HFFc6 (cell line): ENCODE results near the gene SRPX. TPM values are rescaled to one million over a fixed set of nuclear protein-coding genes. Genes with fewer than 3 reads are reported as not detected.

Source experiments
- DNase-seq: peaks from one replicate; pipeline ENCODE4 v3.0.0-alpha.2; 2018
- H3K27ac Mint-ChIP-seq: 2 replicates; pipeline ENCODE4 v1.8.0; 2020; ENCODE audit warnings: mild to moderate bottlenecking, mixed read lengths
- H3K27me3 Mint-ChIP-seq: 2 replicates; pipeline ENCODE4 v1.8.0; 2021; ENCODE audit warnings: mild to moderate bottlenecking, moderate library complexity, mixed read lengths; ENCODE audit not compliant: insufficient read depth
- H3K36me3 Mint-ChIP-seq: 2 replicates; pipeline ENCODE4 v1.8.0; 2021; ENCODE audit warnings: low read depth, mixed read lengths
- H3K4me1 Mint-ChIP-seq: 2 replicates; pipeline ENCODE4 v1.8.0; 2020; ENCODE audit warnings: low read depth, mixed read lengths
- H3K4me3 Mint-ChIP-seq: 2 replicates; pipeline ENCODE4 v1.8.0; 2020; ENCODE audit warnings: mild to moderate bottlenecking, moderate library complexity, mixed read lengths
- H3K9me3 Mint-ChIP-seq: 2 replicates; pipeline ENCODE4 v1.8.0; 2020; ENCODE audit warnings: mild to moderate bottlenecking, mixed read lengths
- total RNA-seq, 6 experiments: library from RNA; stranded (reverse); fragmentation: NEBNext Ultra II Directional; extraction: Animal tissue kit (Norgen Biotek cat#: 25700); gene quantifications; 2 replicates in 1 of 6; 3 replicates in 5 of 6; pipeline ENCODE4 v1.2.3, GENCODE V29; 2021
- TF ChIP-seq, protein P1 (sequence below): fragments of 200-600 bp; sonication (generic); IDR thresholded peaks from 2 replicates; pipeline ENCODE4 v1.5.0; 2021; ENCODE audit warnings: antibody characterized with exemption, mild to moderate bottlenecking

SRPX gene
- total RNA-seq, 6 experiments from 2014 or later = 10.6 to 47.2 (median 42.4) TPM

DNA sequence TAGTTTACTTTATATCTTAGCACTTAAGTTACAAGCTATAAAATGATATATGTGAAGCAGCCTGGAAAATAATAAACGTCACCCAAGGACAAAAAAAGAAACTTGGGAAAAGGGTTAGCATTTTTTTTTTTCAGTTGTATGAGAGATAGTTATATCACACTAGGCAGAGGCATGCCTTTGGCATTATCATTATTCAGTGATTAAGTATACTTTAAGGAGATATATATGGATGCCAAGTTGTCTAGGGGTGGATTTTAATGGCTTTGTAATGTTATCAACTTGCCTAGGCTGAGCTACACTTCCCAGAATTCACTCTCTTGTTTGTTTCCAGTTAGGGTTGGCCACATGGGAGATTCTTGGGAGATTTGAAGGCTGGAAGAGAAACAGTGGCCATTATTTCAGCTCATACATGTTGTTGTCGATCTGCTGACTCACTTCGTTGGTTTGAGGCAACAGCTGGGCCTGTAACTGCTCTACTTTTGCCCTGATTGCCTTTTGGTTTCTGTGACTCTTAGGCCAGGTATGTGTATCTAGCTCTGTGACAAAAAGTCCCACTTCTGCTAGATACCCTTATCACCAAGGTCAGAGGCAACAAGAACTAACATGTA, 11.5 kb upstream of the SRPX start:
- no peaks in the 10 kb centered on the region; the same call in none of the 2 replicates for H3K27me3 Mint-ChIP-seq

DNA sequence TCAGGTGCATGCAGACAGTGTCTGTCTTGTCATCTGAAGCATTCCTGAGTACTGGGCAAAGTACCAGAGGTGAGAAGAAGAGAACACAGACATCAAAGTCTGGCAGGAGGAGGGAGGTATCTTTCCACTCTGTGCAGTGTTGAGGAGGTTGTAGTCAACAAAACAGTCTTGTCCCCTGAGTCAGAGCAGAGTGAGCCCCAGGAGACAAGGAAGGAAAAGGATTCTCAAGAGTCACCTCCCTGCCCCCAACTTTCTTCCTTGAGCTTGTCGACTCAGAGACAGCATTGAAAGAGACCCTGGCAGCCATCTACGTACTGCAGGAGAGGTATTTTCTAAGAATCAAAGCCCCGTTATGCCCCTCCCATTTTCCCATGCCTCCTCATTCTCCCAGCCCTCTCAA, 4.4 kb upstream of the SRPX start:
- peaks cover 3% of the 10 kb centered on the region; the same call in 1 of the 2 replicates for H3K27me3 Mint-ChIP-seq
- H3K4me1 Mint-ChIP-seq = peaks cover 15% of the 10 kb centered on the region
- peak overlapping the region; percentile 72 for H3K4me3 Mint-ChIP-seq
- H3K27ac Mint-ChIP-seq = peak overlapping the region; percentile 75; the same call in 1 of the 2 replicates
- DNase-seq = no peak
- no peaks in the 10 kb centered on the region for H3K36me3 Mint-ChIP-seq
- no peaks in the 10 kb centered on the region for H3K9me3 Mint-ChIP-seq
- TF ChIP-seq, protein P1, sequence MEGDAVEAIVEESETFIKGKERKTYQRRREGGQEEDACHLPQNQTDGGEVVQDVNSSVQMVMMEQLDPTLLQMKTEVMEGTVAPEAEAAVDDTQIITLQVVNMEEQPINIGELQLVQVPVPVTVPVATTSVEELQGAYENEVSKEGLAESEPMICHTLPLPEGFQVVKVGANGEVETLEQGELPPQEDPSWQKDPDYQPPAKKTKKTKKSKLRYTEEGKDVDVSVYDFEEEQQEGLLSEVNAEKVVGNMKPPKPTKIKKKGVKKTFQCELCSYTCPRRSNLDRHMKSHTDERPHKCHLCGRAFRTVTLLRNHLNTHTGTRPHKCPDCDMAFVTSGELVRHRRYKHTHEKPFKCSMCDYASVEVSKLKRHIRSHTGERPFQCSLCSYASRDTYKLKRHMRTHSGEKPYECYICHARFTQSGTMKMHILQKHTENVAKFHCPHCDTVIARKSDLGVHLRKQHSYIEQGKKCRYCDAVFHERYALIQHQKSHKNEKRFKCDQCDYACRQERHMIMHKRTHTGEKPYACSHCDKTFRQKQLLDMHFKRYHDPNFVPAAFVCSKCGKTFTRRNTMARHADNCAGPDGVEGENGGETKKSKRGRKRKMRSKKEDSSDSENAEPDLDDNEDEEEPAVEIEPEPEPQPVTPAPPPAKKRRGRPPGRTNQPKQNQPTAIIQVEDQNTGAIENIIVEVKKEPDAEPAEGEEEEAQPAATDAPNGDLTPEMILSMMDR = no peak

More for the DNA sequence above, 11.5 kb upstream of the SRPX start:
- Mint-ChIP-seq H3K4me3 (no peak overlapping the region), H3K27ac (peak overlapping the region; percentile 65; the same call in 1 of the 2 replicates), H3K9me3 (no peaks in the 10 kb centered on the region), H3K36me3 (no peaks in the 10 kb centered on the region), H3K4me1 (peaks cover 39% of the 10 kb centered on the region)
- TF ChIP-seq, protein P1 = no peak
- no peak for DNase-seq

DNA sequence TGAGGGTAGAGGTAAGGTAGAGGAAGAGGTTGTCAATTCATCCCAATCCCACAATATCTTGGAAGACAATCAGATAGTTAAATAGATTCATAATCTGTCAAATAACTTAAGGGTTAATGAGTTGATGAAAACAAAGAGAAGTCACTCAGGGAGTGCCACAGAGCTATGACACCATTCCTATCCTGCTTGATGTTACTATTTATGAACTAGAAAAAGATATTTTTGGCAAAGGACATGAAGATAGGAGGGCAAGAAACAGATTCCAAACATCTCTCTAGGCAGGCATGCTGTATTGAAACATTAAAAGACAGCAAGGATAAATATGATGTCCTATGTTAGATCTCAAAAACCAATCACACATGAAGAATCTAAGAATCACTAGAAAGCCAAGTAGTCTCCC, 3.5 kb upstream of the SRPX start:
- H3K36me3 Mint-ChIP-seq = no peaks in the 10 kb centered on the region
- peaks cover 3% of the 10 kb centered on the region; the same call in 1 of the 2 replicates for H3K27me3 Mint-ChIP-seq
- DNase-seq = no peak
- no peak overlapping the region for H3K4me3 Mint-ChIP-seq
- H3K4me1 Mint-ChIP-seq = peaks cover 21% of the 10 kb centered on the region
- H3K9me3 Mint-ChIP-seq = no peaks in the 10 kb centered on the region
- no peak overlapping the region for H3K27ac Mint-ChIP-seq
- TF ChIP-seq, protein P1 = no peak

DNA sequence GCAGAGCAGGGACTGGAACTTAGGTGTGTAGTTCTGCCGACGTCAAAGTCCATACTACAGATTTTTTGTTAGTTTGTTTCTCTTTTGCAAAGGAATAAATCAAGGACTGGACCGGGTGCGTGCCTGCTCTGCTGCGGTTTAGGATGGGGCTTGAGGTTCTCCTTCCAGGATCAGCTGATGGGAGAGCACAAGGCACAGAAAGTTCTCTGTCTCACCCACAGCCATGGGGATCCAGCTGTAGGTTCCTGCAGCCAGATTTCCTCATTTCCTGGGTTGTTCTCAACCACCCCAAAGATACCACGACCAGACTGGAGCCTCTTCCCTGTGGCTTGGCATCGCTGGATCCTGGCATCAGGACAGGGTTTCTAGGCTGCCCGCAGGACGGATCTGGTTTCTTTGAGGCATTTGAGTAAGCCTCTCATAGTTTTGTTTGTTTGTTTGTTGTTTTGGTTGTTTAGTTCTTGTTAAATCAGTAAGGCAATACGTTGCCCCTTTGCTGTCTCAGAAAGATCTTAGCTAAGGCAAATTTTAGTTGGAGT, 789 bp upstream of the SRPX start:
- H3K36me3 Mint-ChIP-seq = no peaks in the 10 kb centered on the region
- no peaks in the 10 kb centered on the region for H3K9me3 Mint-ChIP-seq
- no peak for DNase-seq
- no peak overlapping the region for H3K27ac Mint-ChIP-seq
- H3K27me3 Mint-ChIP-seq = peaks cover 3% of the 10 kb centered on the region; the same call in 1 of the 2 replicates
- TF ChIP-seq, protein P1 = no peak
- H3K4me1 Mint-ChIP-seq = peaks cover 24% of the 10 kb centered on the region
- H3K4me3 Mint-ChIP-seq = peak overlapping the region; percentile 90

DNA sequence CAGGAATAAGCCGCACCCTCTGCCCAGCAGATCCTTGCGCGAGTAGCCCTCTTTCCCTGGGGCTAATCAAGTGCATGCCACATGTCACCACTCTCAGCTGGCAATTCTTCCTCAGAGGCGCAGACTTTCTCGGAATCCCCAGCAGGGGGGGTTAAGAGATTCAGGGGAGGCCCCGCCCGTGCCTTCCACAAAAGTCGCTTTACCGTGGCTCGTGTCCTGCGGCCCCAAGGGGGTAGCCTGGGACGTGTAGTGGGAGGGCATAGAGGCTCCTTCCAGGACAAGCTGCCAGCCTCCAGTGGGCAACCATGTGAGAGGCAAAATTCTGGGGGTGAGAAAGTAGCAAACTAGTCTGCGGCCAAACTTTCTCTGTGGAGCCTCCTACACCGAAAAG, 652 bp downstream of the SRPX start:
- Mint-ChIP-seq H3K36me3 (no peaks in the 10 kb centered on the region), H3K27ac (no peak overlapping the region), H3K9me3 (no peaks in the 10 kb centered on the region), H3K27me3 (peaks cover 3% of the 10 kb centered on the region; the same call in 1 of the 2 replicates), H3K4me1 (peaks cover 32% of the 10 kb centered on the region), H3K4me3 (peak overlapping the region; percentile 90)
- peak; percentile 41 for DNase-seq
- TF ChIP-seq, protein P1 = peak; percentile 68
